ENCODE data around the gene DDX43. TPM values are rescaled to one million over a fixed set of nuclear protein-coding genes. Genes with fewer than 3 reads are reported as not detected.

Gene DDX43
- polyA plus RNA-seq, 1 experiment: 0.13 TPM

GRCh38 chr6:73362358-73362757 lies 32.3 kb upstream of the DDX43 start, which contains the start of gene KHDC3L:
Gene KHDC3L (plus strand): TSS chr6:73362658. CDS start chr6:73362730, 72 bp downstream.
- H3K36me3 ChIP-seq (ENCODE audit: control insufficient read depth, insufficient read depth, low read length): no peaks in the 10 kb centered on the region
- H3K4me3 ChIP-seq (ENCODE audit: low read depth, low read length): no peak within 1 kb of the TSS
- DNase-seq (ENCODE audit: low read depth): no peak
- ChIA-PET POLR2A (no interaction called here), CTCF (no interaction called here)
- no peak for TF ChIP-seq CTCF (IDR thresholded peaks at IDR 0.05; ENCODE audit: insufficient read depth, low read depth, low read length)
- no peaks in the 10 kb centered on the region for H3K27me3 ChIP-seq (ENCODE audit: control insufficient read depth, insufficient read depth, low read length)

GRCh38 chr6:73362869-73363536 lies 31.6 kb upstream of the DDX43 start:
- no peak for TF ChIP-seq CTCF (IDR thresholded peaks at IDR 0.05; ENCODE audit: insufficient read depth, low read depth, low read length)
- no peaks in the 10 kb centered on the region for H3K36me3 ChIP-seq (ENCODE audit: control insufficient read depth, insufficient read depth, low read length)
- no peak overlapping the region for H3K4me3 ChIP-seq (ENCODE audit: low read depth, low read length)
- H3K27me3 ChIP-seq (ENCODE audit: control insufficient read depth, insufficient read depth, low read length): no peaks in the 10 kb centered on the region
- ChIA-PET CTCF (no interaction called here), POLR2A (no interaction called here)
- no peak for DNase-seq (ENCODE audit: low read depth)

- POLR2A ChIA-PET: no interaction called here
- DNase-seq (ENCODE audit: low read depth): no peak
- Histone ChIP-seq H3K4me3 (ENCODE audit: low read depth, low read length) (no peak overlapping the region), H3K27me3 (ENCODE audit: control insufficient read depth, insufficient read depth, low read length) (no peaks in the 10 kb centered on the region), H3K36me3 (ENCODE audit: control insufficient read depth, insufficient read depth, low read length) (no peaks in the 10 kb centered on the region)
- TF ChIP-seq CTCF (IDR thresholded peaks at IDR 0.05; ENCODE audit: insufficient read depth, low read depth, low read length): no peak
- CTCF ChIA-PET: no interaction called here
These were observed 31.1 kb upstream of the DDX43 start for GRCh38 chr6:73363537-73363875.

- peaks cover 2% of the 10 kb centered on the region; the same call in 1 of the 2 replicates for H3K27me3 ChIP-seq (ENCODE audit: control insufficient read depth, insufficient read depth, low read length)
- POLR2A ChIA-PET: no interaction called here
- H3K4me3 ChIP-seq (ENCODE audit: low read depth, low read length): no peak overlapping the region
- H3K36me3 ChIP-seq (ENCODE audit: control insufficient read depth, insufficient read depth, low read length): no peaks in the 10 kb centered on the region
- TF ChIP-seq CTCF (IDR thresholded peaks at IDR 0.05; ENCODE audit: insufficient read depth, low read depth, low read length): no peak
- CTCF ChIA-PET: no interaction called here
- DNase-seq (ENCODE audit: low read depth): no peak
These were observed 30.5 kb upstream of the DDX43 start for GRCh38 chr6:73364121-73364520.

GRCh38 chr6:73364549-73364948 lies 30.1 kb upstream of the DDX43 start:
- ChIA-PET POLR2A (no interaction called here), CTCF (no interaction called here)
- Histone ChIP-seq H3K36me3 (ENCODE audit: control insufficient read depth, insufficient read depth, low read length) (no peaks in the 10 kb centered on the region), H3K27me3 (ENCODE audit: control insufficient read depth, insufficient read depth, low read length) (peaks cover 2% of the 10 kb centered on the region; the same call in 1 of the 2 replicates), H3K4me3 (ENCODE audit: low read depth, low read length) (no peak overlapping the region)
- DNase-seq (ENCODE audit: low read depth): no peak
- no peak for TF ChIP-seq CTCF (IDR thresholded peaks at IDR 0.05; ENCODE audit: insufficient read depth, low read depth, low read length)

Measured in BJ (cell line).